HAP-1 (cell line): ENCODE measurements around the gene ZFP36L2.

Experiments
- DNase-seq, 2 experiments: peaks; one replicate each; pipeline ENCODE4 v3.0.0-alpha.2; 2016 to 2020; ENCODE audit warnings: low spot score in 2 of 2
- H3K27me3 ChIP-seq: fragments of 250-450 bp; sonication (Bioruptor Pico); 2 replicates; pipeline ENCODE4 v1.5.1; 2020; ENCODE audit warnings: low read depth, mild to moderate bottlenecking, moderate library complexity
- H3K36me3 ChIP-seq: fragments of 250-450 bp; sonication (Bioruptor Pico); replicated peaks from 2 replicates; pipeline ENCODE4 v1.5.1; 2020; ENCODE audit warnings: mild to moderate bottlenecking
- H3K4me1 ChIP-seq: fragments of 250-450 bp; sonication (Bioruptor Pico); 2 replicates; pipeline ENCODE4 v1.5.1; 2020; ENCODE audit warnings: mild to moderate bottlenecking
- H3K4me3 ChIP-seq: fragments of 250-450 bp; sonication (Bioruptor Pico); 2 replicates; pipeline ENCODE4 v1.5.1; 2020; ENCODE audit warnings: mild to moderate bottlenecking, moderate library complexity
- H3K9me3 ChIP-seq: fragments of 250-450 bp; sonication (Bioruptor Pico); 2 replicates; pipeline ENCODE4 v1.5.1; 2020; ENCODE audit warnings: mild to moderate bottlenecking, moderate library complexity
- in situ Hi-C: fragments of 300-500 bp; cut with MboI; formaldehyde crosslinking; loops from 3 replicates; pipeline ENCODE4 v1.14.3; 2020; ENCODE audit warnings: low sequenced_read_pairs, inconsistent platforms, mixed read lengths

Gene ZFP36L2

DNA sequence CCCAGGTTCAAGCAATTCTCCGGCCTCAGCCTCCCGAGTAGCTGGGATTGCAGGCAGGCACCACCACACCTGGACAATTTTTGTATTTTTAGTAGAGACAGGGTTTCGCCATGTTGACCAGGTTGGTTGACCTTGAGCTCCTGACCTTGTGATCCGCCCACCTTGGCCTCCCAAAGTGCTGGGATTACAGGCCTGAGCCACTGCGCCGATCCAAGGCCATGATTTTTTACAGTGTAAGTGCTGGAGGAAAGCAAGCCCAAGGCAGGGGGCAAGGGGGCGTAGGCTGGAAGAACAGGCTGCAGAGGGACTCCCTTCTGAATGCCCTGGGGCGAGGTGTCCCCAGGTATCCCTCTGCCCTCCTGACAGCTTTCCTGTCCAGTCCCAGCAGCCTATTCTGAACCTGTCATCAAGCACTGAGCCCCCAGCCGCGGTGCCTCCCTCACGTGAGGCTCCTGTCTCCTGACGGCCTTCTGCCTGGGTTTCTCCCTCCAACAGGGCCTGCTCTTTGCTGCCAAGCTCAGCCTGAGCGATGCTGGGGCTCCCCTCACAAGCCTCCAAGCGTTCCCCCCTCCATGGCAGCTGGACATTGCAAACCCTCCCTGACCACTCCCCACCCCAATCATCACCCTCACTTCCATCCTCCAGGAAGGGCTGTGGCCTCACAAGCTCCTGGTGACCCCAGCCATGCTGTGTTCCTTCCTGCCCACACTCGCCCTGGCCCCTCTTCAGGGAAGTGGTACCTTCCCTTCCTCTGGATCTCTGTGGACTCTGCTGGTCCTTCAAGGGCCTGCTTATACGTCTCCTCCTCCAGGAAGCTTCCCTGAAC lies 37.6 kb downstream of the ZFP36L2 start:
- Histone ChIP-seq H3K36me3 (no peaks in the 10 kb centered on the region), H3K9me3 (no peaks in the 10 kb centered on the region), H3K27me3 (no peaks in the 10 kb centered on the region), H3K4me1 (no peaks in the 10 kb centered on the region), H3K4me3 (no peak overlapping the region)
- in situ Hi-C loops: no loop called here
- DNase-seq: no peak

DNA sequence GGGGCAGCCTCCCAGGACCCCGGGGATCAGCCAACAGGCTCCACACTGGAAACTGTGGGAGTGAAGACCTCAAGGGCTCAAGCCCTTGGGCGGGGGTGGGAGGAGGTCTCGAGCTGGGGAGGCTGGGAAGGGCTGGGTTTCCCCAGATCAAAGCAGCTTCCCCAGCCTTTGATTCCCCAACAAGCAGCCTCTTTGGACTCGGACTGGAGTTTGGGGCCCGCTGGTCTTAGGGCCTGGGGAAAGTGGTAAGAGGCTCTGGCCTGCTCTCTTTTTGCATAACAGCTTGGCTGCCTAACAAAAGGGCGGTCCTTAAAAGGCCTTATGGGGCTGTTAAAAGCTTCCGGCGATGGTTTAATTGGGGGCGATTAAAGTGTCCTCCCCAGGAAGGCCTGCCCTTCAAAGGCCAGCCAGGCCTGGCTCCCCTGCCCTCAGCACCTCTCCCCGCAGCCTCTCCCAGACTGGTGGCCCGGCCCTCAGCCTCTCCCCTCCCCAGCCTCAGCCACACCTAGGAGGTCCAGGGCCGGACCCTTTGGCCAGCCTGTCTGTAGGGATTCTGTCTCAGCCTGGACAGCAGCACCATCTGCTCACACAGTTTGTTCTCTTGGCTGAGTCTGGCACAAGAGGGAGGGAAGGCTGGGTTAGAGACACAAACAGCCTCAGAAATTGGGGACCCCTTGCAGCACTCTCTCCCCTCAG lies 39.6 kb downstream of the ZFP36L2 start:
- Histone ChIP-seq H3K36me3 (no peaks in the 10 kb centered on the region), H3K9me3 (no peaks in the 10 kb centered on the region), H3K4me3 (no peak overlapping the region), H3K4me1 (no peaks in the 10 kb centered on the region), H3K27me3 (no peaks in the 10 kb centered on the region)
- DNase-seq: no peak
- in situ Hi-C loops: no loop called here

DNA sequence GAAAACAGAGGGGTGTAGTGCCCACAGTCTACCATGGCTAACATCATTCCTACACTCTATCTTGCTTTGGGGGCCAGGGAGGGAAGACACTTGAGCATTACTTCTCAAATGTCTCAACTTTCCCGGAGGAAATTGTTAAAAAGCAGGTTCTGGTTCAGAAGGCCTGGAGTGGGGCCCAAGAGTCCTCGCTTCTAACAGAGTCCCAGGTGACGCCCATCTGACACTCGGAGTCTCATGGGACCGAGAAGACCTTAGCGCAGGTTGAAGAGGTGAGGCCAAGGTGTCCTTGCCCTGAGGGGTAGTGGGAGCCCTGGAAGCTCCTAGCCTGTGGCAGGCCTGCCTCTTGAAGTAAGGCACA lies 40.1 kb downstream of the ZFP36L2 start:
- Histone ChIP-seq H3K27me3 (no peaks in the 10 kb centered on the region), H3K4me3 (no peak overlapping the region), H3K9me3 (no peaks in the 10 kb centered on the region), H3K36me3 (no peaks in the 10 kb centered on the region), H3K4me1 (no peaks in the 10 kb centered on the region)
- DNase-seq: no peak
- in situ Hi-C loops: no loop called here

DNA sequence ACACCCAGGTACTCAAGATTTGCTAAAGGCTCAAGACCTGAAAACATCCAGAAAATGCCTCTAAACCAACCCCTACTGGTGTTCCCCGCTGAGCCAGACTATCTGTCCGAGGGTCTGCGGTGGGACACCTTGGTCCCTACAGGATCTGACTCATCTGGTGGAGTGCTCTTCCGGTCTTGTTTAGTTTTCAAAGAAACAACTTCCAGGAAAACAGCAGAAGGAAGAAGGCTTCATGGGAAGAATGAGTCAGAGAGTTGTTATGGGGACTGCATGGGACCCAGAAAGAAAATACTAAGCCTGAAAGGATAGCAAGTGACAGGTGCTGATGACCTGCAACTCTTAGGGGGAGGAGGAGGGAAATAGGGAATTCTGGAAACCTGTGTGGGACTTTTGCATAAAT lies 41.3 kb downstream of the ZFP36L2 start:
- in situ Hi-C loops: no loop called here
- no peak overlapping the region for H3K4me3 ChIP-seq
- DNase-seq: no peak
- no peaks in the 10 kb centered on the region for H3K36me3 ChIP-seq
- H3K27me3 ChIP-seq: no peaks in the 10 kb centered on the region
- H3K4me1 ChIP-seq: no peaks in the 10 kb centered on the region
- H3K9me3 ChIP-seq: no peaks in the 10 kb centered on the region

DNA sequence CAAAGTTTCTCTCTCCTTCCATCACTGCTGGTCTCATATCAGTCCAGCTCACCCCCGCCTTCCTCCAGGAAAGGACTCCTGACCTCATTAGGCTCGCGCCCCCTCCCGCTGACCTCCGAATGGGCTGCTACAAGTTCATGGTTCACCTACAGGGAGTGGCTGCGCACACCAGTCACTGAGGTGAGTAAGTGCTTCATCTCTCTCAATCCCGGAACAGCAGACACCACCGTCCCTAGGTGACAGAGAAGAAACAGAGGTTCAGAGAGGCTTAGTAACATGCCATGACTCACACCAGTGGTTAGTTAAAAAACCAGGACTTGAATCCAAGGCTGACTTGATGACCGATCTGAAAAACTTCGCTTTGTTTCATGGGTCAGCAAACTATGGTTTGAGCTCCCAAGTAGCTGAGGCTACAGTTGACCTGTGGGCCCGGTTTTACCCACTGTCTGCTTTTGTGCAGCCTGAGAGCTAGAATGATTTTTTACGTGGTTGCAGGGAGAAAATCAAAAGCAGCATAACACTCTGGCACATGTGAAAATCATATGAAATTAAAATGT lies 42.0 kb downstream of the ZFP36L2 start:
- DNase-seq: no peak

DNA sequence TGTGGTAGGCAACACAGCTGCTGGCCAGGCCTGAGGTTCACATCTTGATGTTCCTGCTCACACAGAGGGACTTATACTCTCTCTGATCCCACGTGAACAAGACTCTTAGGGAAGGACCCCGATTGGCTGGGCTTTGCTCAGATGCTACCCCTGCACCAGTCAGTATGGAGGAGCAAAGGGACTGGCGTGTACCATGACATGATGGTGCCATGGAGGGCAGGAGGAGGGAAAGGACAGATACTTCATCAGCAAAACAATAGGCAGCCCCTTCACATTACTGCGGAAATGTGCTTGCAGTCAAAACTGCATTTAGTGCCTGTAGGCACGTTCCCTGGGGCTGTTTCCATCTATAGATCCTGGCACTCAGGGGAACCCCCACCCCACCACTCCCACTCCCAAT lies 42.7 kb downstream of the ZFP36L2 start:
- in situ Hi-C loops: no loop called here
- Histone ChIP-seq H3K9me3 (no peaks in the 10 kb centered on the region), H3K4me3 (no peak overlapping the region), H3K36me3 (no peaks in the 10 kb centered on the region), H3K27me3 (no peaks in the 10 kb centered on the region), H3K4me1 (peaks cover 2% of the 10 kb centered on the region; the same call in 1 of the 2 replicates)
- DNase-seq: no peak

More for the DNA sequence above, 42.0 kb downstream of the ZFP36L2 start:
- no peaks in the 10 kb centered on the region for H3K36me3 ChIP-seq
- in situ Hi-C loops: no loop called here
- H3K4me1 ChIP-seq: no peaks in the 10 kb centered on the region
- no peak overlapping the region for H3K4me3 ChIP-seq
- H3K9me3 ChIP-seq: no peaks in the 10 kb centered on the region
- no peaks in the 10 kb centered on the region for H3K27me3 ChIP-seq

DNA sequence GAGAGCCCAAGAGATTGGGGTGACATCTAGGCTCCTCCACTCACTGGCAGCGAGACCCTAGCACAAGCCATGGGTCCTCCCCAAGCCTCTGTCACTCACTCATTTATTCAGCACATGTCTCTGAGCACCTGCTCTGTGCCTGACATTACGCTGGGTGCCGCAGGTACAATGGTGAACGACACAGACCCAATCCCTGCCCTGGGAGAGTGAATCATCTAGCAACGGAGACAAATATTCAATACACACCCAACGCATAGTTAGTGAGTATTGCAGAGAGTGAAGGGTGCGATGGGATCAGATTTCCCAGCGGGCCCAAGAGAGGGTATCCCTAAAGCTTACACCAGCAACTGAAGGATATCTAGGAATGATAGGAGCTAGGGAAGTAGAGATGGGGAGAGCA lies 45.5 kb downstream of the ZFP36L2 start:
- H3K36me3 ChIP-seq: no peaks in the 10 kb centered on the region
- no peaks in the 10 kb centered on the region for H3K9me3 ChIP-seq
- no peak overlapping the region for H3K4me3 ChIP-seq
- peaks cover 2% of the 10 kb centered on the region; the same call in 1 of the 2 replicates for H3K4me1 ChIP-seq
- in situ Hi-C loops: no loop called here
- no peaks in the 10 kb centered on the region for H3K27me3 ChIP-seq
- DNase-seq: no peak

DNA sequence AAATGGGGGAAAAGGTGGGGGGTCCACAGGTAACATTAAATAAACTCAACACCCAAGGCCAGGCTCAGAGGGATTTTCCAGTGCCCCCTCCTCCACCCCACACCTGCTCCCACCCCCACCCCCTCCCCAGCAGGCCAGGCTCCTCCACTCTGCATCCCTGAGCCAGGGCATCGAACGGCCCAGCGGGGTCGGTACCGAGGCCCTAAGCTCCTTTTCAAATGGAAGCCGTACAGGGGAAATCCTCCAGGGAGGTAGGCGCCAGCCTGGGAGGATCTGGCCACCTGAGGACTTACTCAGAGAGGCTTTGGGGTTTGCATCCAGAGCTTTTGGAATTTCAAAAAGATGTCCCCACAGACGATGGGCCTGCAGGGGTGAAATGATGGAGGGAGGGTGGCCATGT lies 46.5 kb downstream of the ZFP36L2 start:
- H3K9me3 ChIP-seq: no peaks in the 10 kb centered on the region
- H3K4me3 ChIP-seq: no peak overlapping the region
- in situ Hi-C loops: no loop called here
- peaks cover 2% of the 10 kb centered on the region; the same call in 1 of the 2 replicates for H3K4me1 ChIP-seq
- H3K27me3 ChIP-seq: no peaks in the 10 kb centered on the region
- no peak for DNase-seq
- no peaks in the 10 kb centered on the region for H3K36me3 ChIP-seq

DNA sequence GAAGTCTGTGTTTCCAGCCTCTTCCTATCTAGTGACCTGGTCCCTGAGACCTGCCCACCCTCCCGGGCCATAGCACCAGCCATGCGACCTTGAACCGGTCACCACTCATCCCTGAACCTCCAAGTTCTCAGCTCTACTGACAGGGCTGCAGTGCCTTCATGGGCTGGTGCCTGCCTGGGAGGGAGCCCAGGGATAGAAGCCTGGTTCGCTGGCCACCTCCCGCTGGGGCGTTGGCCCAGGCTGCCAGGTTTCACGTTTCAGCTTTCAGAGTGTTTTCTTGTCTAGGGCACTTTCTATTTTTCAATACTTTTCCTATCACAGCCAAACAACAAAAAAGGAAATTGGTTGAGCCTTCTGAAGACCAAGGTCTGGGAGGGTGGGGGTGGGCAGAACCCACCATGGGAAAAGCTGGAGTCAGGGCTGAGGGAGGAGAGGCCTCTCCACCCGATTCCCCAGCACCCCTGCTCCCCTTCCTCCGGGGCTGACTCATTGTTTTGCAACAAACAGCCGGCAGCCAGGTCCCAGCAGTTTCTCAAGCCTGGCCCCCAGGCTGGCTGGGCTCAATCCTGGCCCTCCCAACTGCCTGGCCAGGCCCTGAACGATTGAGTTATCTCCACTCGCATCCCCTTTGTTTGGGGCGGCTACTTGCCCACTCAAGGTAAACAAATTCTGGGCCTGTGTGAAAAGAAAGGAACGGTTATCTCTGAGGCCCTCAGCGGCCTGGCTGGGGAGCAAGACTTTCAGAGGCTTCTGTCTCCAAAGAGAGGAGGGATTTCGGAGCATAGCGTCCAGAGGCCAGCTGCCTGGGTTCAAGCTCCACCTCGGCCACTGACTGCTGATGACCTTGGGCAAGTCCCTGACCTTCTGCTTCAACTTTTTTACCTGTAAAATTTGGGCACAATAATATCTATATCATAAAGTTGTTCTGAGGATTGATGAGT lies 47.5 kb downstream of the ZFP36L2 start:
- Histone ChIP-seq H3K27me3 (no peaks in the 10 kb centered on the region), H3K4me3 (no peak overlapping the region), H3K9me3 (no peaks in the 10 kb centered on the region), H3K36me3 (no peaks in the 10 kb centered on the region), H3K4me1 (peaks cover 2% of the 10 kb centered on the region; the same call in 1 of the 2 replicates)
- peak in 1 of 2 experiments; percentile 30 for DNase-seq
- in situ Hi-C loops: no loop called here

DNA sequence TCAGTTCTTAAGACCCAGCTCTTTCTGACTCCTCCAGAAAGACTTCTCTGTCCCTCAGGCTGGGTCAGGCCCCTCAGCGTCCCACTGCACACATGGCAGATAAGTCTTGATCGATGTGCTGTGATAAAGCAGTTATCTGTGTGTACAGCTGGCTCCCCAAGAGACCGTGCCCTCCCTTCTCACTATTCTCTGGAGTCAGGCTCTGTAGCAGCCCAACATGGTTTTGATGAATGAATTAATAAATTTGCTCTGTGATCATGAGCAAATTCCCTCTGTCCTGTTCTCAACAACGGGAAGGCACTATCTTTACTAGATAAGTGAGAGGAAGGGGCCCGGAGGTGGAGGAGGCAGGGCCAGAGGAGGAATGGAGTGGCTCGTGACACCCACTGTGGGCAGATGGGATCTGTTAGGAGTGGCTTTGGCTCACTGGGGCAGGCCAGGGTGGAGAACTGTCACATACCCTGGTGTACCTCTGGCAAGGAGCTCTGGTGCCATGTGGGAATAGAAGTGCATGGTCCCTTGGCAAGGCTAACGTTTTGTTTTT lies 48.3 kb downstream of the ZFP36L2 start:
- Histone ChIP-seq H3K36me3 (no peaks in the 10 kb centered on the region), H3K4me3 (no peak overlapping the region), H3K4me1 (peaks cover 2% of the 10 kb centered on the region; the same call in 1 of the 2 replicates), H3K27me3 (no peaks in the 10 kb centered on the region), H3K9me3 (no peaks in the 10 kb centered on the region)
- in situ Hi-C loops: no loop called here
- no peak for DNase-seq

DNA sequence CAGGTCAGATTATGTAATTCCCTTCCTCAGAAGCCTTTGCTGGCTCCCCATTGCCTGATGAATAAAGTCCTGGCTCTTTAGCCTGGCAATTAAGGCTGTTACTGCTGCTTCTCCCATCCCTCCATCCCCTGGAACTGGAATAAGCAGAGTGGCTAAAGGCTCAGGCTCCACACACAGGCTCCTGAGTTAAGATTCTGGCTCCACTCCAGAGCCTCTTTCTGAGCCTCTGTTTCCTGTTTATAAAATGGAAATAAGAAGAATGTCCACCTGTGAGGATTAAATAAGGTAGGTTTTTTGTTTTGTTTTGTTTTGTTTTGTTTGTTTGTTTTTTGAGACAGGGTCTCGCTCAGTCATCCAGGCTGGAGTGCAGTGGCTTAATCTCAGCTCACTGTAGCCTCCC lies 50.0 kb downstream of the ZFP36L2 start:
- Histone ChIP-seq H3K27me3 (no peaks in the 10 kb centered on the region), H3K4me3 (no peak overlapping the region), H3K4me1 (peaks cover 2% of the 10 kb centered on the region; the same call in 1 of the 2 replicates), H3K9me3 (no peaks in the 10 kb centered on the region), H3K36me3 (no peaks in the 10 kb centered on the region)
- DNase-seq: no peak
- in situ Hi-C loops: no loop called here

DNA sequence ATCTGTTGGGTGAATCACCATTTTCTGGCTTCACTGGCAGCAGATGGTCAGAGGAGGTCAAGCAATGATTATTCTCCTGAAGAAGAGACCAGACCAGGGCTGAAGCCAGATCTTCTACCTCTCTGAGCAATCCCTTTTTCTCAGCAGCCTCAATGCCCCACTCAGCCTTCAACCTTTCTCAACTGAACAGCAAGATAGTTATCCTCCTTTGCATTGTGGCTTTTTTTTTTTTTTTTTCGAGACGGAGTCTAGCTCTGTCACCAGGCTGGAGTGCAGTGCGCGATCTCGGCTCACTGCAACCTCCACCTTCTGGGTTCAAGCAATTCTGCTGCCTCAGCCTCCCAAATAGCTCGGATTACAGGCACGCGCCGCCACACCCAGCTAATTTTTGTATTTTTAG lies 50.5 kb downstream of the ZFP36L2 start:
- Histone ChIP-seq H3K27me3 (no peaks in the 10 kb centered on the region), H3K4me1 (peaks cover 2% of the 10 kb centered on the region; the same call in 1 of the 2 replicates), H3K4me3 (no peak overlapping the region), H3K9me3 (no peaks in the 10 kb centered on the region), H3K36me3 (no peaks in the 10 kb centered on the region)
- in situ Hi-C loops: no loop called here
- DNase-seq: no peak

DNA sequence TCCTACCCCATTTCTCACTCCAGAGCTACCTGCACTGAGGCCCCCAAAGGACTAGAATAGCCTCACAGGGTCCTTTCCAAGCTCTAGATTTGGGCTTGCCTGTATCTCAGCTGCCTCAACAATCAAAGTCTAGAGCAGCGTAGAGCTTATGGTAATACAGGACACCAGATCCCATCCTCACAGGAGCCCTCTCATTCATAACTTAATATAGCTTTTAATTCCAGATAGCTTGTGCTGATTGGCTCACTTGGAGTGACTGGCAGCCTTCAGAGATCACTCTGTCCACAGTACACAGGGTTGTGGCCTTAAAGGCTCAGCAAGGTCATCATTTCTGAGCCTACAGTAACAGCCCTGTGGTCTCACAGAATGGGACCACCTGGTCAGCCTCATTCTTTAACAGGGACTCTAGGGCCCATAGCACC lies 51.4 kb downstream of the ZFP36L2 start:
- DNase-seq: no peak
- in situ Hi-C loops: no loop called here
- Histone ChIP-seq H3K4me1 (peaks cover 2% of the 10 kb centered on the region; the same call in 1 of the 2 replicates), H3K36me3 (no peaks in the 10 kb centered on the region), H3K9me3 (no peaks in the 10 kb centered on the region), H3K27me3 (no peaks in the 10 kb centered on the region), H3K4me3 (no peak overlapping the region)
